HG03039 (cell line): ENCODE results near the gene PAM16.

ENCODE experiments used
- ATAC-seq: cut with Tn5 transposase; IDR thresholded peaks from one replicate; pipeline ENCODE4 v1.9.1; 2021; ENCODE audit warnings: mild to moderate bottlenecking, moderate library complexity; ENCODE audit not compliant: unreplicated experiment

Gene PAM16

DNA sequence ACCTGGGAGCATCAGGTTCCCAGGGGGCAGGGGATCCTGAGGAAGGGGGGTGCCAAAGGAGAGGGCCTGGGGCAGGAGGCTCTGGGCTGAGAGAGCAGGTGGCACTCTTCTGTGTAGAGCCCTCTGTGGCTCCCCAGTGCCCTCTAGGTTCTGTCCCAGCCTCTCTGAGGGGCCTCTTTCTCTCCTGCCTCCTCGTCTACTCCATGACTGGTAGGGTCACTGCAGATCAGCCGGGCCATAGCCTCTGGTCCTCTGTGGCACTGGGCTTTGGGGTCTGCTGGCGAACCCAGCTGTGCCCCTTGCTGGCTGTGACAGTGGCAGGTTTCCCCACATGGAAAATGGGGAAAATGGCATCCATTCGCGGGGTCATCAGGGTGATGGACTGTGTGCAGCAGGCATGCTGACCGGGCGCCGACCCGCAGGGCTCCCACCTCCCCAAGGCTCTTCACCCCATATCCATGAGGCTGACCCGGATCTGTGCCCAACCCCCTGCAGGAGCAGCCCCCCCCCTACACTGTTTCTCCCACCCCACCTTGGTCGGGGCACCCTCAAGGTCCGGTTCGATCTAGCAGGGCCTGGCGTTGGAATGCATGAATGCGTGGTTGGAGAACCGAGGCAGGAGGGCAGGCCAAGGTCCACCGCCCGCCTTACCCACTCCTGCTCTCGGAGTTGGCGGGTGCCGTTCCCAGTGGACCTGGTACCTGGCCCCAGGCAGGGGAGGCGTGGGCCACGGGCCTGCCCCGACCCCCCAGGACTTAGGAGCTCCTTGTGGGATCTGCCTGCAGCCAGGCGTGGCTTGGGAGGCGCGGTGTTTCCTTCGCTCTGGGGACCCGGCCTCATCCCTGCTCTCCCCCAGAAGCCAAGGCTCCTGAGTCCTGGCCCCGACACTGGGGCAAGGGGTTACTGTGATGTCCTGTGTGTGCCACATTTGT is 28.7 kb downstream of the PAM16 start:
- no peak for ATAC-seq

DNA sequence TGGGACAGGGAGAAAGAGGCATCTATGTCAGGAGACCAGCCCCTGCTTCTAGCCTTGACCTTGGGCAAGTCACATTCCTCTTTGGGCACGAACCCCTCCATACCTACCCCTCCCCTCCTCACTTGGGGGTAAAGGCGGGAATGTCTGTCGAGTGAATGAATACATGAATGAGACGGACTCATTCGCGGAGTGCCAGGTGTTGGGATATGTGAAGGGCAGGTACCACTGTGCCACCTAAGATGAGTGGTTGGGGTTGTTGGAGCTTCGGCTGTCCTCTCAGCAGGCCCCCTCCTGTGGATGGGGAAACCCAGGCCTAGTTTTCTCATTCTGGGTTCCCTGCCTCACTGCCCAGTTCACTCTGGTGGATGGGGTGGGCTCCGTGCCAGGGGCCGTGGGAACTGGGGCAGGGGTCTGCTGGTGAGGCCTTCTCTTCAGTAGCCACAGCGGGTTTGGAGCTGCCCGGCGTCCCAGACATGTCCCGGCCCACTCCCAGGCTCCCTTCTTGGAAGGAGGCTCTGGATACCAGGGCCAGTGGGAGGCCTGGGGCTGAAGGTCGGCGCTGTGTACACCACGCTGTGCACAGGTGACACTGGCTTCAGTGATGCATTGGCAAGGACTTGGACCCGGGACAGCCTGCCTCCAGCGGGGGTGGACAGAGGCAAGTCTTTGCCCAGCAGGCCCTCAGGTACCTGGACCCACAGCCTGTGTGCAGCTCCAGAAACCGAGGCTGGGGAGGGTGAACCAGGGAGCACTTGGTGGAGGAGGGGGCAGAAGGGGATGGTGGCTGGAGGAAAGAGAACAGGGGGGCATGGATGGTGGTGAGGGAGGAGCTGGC is 29.6 kb downstream of the PAM16 start:
- no peak for ATAC-seq

DNA sequence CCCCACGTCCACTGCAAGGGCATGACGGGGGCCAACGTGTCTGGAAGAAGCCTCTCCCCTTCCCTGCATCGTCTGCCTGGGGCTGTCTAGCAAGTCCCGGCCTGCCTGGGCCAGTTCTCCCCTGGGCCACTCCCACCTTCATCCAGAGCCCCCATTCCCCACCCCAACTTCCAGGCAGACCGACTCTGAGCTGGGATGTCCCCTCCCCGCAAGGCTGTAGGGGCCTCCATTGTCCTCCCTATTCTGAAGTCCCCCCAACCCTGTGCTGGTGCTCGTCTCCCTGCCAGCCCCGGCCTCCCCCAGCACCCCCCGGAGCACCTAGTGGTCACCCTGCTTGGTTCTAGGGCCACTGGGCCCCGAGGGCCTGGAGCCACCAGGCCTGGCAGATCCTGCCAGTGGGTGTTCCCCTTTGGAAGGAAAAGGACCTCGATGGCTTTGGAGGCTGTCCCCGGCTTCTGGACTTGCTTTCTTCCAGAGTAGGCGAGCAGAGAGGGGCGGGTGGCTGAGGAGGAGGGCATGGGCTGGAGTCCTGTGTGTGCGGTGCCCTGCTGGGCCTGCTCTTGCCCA is 30.5 kb downstream of the PAM16 start:
- ATAC-seq = no peak

DNA sequence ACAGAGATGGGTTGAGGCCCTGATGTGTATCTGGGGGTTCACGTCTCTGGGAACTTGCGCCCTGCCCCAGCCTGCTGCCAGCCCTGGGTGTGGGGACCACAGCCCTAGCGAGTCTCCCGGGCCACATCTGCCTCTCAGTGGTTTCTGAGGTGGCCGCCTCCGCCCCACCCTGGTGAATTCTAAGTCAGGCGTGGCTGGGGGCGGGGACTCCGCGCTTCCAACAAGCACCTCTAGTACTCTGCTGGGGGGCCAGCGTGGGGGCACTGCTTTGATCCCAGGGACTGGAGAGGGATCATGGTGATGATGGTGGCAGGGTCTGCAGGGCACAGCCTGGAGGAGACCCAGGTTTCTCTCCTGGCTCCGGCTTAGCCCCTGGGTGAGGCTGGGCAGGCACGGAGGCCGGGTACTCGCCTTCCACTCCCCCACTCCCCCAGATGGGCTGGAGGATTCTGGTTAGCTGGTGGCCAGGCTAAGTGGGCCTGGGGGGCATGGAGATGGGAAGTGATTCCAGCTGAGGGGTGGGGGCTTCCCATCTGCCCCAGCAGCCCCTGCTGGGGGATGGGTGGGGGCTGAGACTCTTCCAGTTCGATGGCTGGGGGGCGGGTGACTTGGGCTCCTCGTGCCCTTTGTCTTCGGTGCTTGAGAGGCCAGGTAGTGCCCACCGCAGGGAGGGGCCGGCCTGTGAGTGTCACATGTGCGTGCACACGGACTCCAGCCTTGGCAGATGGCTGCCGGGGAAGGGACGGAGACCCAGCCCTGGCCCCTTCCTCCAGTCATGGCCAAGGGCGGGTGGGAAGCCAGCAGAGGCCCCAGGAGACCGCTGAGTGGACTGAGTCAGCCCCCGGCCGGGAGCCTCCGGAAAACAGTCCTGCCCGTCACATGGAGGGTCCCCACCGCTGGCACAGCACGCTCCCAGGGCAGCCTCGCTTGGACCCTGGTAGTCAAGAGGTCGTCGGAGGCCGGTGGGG is 31.4 kb downstream of the PAM16 start:
- no peak for ATAC-seq

DNA sequence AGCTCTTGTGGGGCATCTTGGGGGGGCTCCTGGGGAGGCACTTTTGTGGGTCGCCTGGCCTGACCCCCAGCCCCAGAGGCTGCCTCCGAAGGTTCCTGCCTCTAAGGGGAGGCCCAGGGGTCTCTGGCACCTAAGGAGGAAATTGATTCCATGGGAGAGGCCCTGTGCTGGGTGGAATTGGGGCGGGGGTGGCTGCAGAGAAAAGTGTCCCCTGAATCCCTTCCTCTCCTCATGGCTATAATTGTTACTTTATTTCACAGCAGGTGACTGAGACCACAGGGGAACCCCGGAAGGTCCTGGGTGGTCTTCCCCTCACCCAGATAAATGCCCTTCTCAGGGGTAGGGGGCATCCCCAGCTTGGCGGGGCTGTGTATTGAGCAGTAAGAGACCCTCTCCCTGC is 32.2 kb downstream of the PAM16 start:
- no peak for ATAC-seq

DNA sequence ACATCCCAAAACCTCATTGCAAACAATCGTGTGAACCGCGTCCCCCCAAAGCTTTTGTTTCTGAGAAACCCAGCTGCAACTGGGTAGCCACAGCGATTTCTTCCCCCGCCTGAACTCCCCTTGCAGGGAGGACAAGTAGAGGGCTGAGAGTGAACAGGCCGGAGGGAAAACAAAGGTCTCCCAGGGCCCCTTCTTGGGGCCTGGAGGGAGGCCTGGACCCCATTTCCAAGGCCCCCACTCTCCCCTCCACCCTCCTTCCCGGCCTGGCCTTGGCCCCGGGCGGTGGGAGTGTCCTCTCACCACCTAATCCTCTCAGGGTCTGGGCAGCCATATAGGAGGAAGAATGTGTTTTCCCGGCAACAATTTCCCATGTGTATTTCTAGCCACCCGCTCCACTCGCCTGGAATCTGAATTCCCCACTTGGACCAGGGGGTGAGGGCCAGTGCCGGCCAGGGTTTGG is 32.6 kb downstream of the PAM16 start:
- ATAC-seq = no peak

DNA sequence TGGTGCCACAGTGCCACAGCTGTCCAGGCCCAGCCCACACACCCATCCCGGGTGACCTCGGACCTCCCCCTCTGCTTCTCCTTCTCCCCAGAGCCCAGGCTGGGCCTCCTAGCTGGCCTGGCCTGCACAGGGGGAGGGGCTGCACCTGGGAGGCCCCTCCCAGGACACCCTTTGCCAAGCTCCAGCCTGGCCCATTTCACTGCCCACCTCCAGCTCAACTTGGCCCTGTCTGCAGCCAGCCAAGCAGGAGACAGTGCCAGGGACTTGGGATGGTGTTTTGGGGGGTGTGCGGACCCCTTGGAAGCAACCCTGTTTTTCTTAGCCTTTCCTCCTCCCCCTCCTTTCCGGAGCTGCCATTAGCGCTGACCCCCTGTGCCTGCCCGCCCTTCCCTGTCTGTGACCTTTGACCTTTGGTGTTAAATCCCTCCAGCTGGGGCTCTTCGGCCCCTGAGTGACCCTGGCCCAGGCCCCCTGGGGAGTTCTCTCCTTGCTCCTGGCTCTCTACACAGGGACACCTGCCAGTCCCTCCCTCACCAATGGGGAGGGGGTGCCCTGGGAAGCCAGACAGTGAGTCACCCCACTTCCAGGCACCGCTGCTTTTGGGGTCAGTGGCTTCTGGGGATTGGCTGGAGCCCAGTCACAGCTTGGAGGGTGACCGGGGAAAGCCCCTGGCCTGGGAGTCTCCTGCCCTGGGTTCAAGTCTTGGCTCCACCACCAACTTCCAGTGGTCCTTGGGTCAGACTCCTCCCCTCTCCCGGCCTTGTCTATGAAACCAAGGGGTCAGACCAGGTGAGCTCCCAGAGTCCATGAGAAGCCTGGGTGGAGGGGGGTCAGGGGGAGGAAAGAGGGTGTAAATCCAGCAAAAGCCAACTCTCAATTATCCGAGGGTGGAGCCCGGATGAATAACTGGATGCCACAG is 33.3 kb downstream of the PAM16 start:
- no peak for ATAC-seq

DNA sequence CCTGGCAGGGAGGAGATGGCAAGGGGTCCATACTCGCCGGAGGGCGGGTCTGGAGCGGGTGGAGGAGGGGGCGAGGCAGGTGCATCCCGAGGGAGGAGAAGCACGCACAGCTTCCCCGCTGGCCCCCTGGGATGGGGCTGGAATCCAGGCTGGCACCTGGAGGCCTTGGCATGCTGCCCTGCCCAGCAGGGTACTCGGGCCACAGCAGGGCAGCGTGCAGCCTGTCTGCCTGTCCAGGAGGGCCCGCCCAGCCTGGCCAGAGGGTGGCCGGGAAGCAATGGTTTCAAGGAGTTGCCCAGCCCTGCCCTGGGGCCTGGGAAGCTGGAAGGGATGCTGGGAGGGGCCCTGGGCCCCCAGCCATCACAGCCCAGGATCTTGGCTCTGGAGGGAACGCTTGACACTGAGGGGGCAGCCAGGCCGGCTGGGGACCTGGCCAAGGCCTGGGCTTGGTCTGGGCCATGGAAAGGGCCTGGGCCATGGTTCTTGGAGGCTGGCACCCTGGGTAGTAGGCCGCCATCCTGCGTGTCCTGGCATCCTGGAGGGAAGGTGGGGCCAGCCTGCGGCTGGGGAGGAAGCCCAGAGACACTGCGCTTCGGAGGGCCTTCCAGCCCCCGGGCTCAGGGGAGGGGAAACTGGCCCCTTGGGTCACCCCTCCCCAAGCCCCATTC is 34.1 kb downstream of the PAM16 start:
- ATAC-seq = no peak

DNA sequence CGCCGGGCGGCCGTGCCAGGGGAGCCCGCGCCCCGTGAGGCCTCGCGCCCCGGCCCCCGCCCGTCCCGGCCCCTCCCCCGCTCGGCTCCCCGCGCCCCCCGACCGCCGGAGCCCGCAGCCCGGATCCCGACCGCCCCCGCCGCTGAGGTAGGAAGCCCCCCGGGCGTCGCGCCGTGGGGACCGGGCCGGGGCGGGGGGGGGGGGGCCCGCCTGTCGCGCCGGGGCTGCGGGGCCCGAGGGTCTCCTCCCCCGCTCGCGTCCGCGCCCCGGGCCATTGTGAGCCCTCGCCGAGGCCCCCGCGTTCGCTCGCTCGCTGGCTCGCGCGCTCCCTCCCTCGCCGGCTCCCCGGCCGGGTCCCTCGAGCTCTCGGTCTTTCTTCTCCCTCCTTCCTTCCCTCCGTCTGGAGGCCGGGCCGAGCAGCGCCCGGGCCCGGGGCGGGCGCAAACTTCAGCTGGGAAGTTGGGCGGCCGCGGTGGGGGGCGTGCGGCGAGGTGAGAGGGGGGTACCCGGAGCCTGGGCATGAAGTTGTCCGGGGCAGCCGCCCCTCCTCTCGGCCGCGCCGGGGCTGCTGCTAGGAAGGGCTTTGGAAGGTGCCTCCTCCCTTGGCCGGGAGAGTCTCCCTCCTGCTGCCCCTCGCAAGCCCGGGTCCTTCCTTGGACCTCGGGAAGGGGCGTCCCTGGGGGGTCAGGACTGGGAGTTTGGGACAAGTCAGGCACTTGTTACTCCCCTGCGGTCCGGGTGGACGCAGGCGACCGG is 34.8 kb downstream of the PAM16 start:
- ATAC-seq = no peak

DNA sequence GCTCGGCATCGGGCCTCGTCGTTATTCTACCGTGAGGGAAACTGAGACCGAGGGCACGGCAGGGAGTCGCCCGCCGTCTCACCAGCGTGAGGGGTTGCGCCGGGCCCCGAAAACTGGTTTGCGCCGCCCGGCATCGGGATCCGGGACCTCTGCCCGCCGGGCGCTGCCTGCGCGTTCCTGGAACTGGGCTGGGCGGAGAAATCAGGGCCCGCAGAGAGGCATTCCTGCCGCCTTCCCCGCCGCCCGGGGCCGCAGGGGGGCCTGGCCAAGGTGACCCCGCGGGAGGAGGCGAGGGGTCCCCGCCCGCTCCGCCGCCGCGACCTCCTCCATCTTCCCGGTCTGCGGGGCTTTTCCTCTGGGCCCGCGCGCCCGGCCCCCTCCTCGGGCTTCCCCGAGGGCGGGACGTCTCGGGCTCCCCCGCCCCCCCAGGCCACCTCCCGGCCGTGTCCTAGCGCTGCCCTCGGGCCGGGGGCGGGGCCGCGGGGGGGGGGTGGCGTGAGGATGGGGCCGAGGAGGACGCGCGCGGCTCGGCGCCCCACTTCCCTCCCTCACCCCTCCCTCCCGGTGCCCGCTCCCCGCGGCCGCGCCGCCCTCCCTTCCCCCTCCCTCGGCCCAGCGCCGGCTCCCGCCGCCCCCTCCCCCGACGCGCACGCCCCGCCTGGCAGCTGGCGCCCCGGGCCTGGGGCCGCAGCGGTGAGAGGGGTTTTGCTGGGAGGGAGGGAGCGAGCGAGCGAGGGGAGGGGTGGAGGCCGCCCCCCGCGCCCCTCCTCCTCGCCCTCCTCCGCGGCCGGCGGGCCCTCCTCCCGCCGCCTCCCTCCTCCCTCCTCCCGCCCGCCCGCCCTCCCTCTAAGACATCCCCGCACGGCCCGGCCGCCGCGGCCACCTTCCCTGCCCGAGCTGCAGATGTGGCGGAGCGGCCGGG is 35.7 kb downstream of the PAM16 start, which contains the start of gene GLIS2:
TSS of gene GLIS2 (plus strand) at position 882 of the 922 bp plus-strand sequence. CDS start 16,214 bp downstream, outside the sequence.
- ATAC-seq = no peak

DNA sequence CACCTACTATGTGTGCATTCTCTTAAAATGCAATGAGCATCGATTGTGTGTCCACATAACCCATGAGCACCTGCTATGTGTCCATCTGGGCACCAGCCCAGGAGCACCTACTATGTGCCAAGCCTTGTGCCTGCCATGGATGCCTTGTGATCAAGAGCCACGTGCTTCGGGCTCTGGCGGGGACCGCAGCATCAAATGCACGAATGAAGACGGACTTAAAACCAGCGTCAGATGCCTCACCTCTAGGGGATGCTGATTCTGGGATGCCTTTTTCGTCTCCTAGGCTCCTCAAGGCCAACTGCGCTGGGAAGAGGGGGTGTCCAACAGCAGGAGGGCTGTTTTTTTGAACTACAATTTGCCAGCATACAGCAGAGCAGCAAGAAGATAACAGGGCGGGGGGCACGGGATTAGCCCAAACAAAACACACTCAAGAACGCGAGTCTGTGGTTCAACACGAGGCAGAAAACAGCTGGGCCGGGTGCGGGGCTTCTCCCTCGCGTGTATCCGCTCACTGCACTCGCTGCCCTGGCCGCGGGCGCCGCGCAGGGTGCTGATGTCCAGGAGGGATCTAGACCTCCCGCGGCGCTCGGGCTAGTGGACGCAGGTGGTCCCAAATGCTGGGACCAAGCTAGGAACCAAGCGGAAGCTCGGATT is 36.5 kb downstream of the PAM16 start:
- no peak for ATAC-seq

DNA sequence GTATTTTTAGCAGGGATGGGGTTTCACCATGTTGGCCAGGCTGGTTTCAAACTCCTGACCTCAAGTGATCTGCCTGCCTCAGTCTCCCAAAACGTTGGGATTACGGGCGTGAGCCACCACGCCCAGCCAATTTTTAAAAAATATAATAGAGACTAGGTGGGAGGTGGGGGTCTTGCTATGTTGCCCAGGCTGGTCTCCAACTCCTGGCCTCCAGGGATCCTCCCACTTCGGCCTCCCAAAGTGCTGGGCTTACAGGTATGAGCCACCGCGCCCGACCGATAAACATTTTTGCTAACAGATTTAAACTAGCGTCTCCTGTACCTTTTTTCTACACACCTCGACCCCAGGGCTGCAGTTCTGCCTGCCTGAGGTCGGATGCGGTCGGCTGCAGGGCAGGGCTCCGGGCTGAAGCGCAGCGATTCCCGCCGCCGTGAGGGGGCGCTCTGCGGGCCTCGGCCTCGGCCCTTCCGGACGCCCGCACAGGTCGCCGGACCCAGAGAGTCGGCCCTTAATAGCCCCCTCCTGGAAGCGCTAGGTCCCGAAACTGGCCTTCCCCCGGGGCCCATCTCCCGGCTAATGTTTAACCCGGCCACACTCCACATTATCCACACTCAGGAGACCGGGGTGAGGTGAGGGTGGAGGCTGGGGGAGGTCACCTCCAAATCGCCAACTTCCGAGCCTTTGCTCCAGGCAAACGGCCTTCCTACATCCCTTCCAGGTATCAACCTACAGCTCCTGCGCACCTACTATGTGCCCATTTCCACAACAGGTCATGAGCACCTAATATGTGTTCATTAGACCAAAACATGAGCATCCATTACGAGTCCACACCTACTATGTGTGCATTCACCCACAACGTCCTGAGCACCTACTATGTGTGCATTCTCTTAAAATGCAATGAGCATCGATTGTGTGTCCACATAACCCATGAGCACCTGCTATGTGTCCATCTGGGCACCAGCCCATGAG is 37.3 kb downstream of the PAM16 start:
- ATAC-seq = no peak

DNA sequence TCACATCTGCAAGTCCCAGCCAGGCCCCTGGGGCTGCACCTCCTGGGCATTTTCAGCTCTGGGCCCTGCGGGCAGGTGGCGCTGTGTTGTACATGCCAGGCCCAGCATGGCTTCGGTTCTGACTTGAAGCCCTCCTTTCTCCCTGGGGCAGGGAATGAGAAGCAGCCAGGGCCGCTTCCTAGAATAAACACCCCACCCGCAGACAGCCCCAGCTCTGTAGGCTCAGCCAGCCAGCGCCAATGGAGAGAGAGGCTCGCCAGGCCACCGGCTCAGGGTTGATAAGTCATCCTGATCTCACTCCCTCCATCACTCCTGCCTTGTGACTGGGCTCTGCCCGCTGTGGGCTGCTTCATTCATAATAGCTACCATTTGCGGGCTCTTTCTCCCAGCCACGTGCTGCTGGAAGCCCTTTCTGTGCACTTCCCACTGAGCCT is 41.3 kb downstream of the PAM16 start:
- no peak for ATAC-seq

DNA sequence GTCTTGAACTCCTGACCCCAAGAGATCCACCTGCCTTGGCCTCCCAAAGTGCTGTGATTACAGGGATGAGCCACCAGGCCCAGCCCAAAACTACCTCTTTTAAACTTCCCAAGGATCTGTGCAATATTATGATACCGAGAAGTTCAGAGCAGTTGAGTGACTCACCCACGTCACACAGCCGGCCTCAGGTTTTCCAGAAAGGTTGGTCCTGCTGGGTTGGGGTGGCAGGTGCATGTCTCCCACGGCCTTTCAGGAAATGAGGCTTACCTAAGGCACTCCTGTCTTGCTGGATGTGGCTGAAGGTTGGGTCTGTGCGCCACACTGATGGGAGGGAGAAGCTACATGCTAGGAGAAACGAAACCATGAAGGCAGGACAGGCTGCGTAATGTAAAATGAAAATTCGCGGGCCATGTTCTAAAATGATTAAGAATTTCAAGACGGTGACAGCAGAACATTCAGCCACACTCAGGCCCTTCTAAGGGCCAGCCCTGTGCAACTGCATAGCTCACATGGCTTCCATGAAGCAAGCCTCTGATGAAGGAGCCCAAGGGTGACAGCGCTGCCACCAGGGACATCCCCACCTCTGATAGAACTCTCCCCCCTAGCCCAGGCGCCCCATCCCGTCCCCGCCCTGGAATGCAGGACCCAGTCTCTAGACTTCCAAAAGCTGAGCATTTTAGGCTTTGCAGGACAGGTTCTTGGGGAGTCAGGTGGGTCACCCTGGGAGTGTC is 41.9 kb downstream of the PAM16 start:
- no peak for ATAC-seq
